ENCODE results near the gene ELK4. TPM values are rescaled to one million over a fixed set of nuclear protein-coding genes. Genes with fewer than 3 reads are reported as not detected.
"Not testable (repeated sequence)": the region's sequence is repeated elsewhere in the genome, so short reads cannot be mapped to it uniquely, and the experiment has no call there.

The ELK4 gene
- total RNA-seq, 1 donor from 2014 or later = 23.0 TPM

DNA sequence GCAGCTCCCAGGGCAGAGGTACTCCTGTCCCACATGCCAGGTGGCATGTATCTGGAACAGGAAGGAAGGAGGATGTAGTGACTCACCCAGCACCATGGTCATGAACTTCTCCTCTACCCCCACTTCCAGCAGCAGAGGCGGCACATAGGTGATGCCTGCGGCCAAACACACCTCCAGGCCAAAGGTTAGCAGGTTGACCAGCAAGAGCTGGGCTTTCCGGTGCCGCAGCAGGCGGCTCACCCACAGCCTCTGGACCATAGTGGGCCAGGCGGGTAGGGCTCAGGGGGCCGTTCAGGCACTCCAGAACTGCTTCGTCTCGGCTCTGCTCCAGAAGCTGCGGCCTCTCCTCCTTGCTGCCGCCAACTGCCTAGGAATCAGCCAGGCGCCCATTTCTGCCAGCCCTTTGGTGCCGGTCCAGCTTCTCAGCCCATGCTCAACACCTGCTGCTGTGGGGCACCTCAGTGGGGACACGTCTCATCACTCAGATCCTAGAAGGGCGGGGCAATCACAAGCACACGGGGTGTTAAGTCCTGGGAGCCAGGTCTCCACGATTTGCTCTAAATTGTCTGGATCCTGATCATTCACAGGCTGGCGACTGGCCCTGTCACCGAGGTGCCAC, 32.7 kb upstream of the ELK4 start:
- peak; percentile 44 for DNase-seq

DNA sequence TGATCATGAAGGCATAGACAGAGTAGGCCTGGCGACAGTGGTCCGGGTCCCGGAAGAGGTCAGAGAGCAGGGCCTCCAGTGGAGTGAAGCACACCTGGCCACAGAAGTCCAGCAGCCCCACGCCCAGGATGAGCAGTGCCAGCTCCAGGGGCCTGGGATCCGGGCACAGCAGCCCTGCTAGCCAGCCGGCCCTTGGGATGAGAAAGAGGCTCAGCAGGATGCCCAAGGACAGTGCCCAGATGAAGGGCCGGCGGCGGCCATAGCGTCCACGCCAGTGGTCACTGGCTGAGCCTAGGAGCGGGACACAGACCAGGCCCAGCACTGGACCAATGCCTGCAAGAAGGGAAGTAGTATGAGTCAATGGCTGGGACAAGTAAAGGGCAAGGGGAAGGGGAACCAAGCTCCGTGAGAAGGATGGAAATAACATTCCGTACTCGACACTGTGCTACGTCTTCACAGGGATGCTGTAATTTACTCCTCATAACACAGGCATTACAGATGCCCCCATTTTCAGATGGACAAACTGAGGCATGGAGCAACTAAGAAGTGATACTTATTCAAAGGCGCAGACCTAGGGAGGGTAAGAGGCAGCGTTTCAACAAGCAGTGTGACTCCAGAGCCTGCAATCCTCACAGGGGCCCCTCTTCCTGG, 31.6 kb upstream of the ELK4 start:
- DNase-seq = no peak

DNA sequence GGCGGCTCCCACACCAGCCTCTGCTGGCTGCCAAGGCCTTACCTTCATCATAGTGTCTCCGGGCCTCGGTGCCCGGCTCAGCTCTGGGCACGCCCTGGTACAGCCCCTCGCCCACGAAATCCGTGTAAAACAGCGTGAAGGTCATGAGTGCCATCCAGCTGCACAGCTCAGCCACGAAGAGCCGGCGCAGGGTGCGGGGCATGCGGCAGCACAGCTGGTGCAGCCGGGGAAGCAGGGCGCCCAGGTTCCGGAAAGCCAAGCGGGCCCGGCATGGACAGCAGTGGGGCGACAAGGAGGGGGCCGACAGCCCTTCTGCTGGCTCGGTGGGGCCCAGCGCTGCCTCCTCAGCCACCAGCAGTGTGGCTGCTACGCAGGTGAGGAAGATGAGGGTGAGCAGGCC, 31.0 kb upstream of the ELK4 start:
- DNase-seq = no peak

DNA sequence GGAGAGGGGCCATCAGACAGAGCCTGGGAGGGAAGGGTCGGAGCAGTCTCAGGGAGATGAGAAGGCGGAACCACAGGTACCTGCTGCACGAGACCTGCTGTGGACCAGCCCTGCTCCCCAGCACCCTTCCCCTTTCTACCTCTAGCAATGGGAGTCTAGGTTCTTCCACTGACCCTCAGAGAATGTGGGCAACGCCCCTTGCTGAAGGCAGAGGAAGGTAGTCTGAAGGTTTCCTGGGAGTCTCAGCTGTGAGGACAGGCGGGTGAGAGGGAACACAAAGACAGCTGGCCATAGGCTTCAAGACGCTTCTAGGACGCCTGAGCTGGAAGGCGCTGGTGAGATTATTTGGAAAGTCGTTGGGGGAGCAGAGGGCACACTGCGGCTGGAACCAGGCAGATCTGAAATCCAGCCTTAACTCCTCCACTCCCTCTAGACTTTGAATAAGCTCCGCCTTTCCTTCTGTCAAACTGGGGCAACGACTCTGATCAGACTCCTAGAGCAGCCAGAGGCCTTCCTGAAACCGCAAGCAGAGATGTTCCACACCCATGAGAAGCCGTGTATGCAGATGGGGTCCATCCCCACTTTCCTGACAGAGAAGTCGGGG, 30.4 kb upstream of the ELK4 start:
- no peak for DNase-seq

DNA sequence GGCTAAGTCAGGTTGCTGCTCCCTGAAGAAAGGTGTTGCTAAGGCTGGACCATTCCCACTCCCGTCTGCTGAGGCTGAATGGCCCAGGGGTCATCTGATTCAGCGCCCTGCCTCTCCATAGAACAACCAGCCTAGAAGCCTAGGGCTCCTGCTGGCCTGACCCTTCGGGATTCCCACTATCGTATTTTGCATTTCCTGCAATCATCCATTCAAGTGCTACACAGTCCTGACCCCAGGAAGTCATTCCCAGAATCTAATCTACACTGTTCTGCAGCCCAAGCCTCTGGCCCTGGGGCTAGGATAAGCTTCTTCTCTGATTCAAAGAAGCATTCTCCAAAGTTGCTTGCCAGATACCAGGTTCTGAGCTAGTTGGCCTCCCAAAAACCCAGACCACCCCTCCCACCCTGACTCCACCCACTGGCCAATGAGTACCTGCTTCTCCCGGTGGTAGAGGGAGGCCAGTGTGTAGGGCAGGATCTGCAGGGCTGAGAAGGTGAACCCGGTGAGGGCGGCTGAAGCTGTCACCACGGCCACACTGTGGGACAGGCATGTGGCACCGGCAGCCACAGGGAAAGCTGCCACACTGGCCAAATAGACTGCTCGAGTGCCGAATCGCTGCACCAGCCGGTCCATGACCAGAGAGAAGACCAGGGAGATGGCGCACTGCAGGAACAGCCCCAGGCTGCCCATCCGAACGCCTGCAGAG, 29.8 kb upstream of the ELK4 start:
- DNase-seq = no peak

DNA sequence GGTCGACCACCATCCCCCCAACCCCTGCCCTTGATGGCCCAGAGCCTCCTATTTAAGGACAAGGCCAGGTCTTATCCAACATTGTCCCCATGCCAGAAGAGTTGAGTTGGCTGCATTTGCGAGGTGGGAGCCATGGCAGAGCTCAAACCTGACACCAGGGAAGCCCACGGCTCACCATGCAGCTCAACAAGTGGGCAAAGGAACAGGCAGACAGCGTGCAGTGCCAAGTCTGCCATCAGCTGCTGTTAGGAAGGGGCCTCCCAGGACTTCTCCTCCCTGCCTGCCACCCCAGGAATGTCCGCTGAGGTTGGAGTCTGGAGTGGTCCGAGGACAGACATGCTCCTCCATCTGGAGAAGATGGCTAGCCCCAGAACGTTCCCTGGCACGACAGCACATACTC, 28.6 kb upstream of the ELK4 start:
- DNase-seq = peak; percentile 41

DNA sequence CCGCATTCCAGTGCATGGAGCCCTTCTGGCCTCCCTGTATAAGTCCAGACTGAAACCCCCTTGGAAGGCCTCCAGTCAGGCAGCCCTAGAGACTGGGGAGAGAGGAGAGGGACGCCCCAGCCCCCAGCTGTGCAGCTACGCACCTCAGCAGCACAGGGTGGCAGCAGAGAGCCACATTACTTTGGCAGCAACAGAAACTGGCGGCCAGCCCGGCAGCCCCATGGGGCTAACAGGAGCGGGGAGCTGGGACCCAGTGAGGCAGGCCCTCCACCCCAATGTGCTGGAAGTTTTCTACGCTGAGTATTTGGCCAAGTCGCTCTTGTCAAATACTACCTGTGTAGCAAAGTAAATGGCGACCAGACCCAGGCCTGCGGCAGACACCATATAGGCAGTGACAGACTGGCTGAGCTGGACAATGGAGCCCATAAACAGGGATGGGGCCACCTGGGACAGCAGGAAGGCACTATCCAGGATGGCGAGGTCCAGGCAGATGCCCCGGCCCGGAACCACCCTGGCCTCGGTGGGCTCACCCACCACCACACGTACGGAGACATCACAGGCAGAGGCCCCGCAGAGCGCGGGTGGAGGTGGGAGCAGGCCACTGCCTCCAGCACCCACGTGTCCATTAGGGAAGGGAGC, 27.3 kb upstream of the ELK4 start:
- DNase-seq = peak; percentile 88

DNA sequence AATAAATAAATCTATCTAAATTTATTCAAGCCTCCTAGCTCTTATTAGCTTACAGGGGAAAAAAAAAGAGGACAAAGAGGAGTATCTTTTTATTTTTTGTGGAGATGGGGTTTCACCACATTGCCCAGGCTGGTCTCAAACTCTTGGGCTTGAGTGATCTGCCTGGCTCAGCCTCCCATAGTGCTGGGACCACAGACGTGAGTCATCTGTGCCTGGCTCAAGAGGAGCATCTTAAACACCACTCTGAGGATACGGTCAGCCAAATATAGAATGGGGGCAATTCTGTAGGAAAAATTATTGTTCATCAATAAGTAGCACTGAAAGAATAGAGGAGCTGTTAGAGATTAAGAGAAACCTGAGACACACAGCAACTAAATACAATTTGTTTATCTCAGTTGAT, 24.4 kb upstream of the ELK4 start:
- DNase-seq = no peak

DNA sequence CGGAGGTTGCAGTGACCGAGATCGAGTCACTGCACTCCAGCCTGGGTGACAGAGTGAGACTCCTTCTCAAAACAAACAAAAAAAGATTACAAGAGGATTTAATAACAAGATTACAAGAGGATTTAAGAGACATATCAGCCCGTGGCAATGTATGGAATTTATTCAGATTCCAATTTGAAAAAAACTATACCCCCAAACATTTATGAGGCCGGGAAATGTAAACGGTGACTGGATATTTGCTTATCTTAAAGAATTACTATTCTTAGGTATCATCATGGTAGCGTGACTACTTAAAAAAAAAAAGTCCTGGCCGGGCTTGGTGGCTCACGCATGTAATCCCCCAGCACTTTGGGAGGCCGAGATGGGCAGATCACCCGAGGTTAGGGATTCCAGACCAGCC, 21.2 kb upstream of the ELK4 start:
- no peak for DNase-seq

DNA sequence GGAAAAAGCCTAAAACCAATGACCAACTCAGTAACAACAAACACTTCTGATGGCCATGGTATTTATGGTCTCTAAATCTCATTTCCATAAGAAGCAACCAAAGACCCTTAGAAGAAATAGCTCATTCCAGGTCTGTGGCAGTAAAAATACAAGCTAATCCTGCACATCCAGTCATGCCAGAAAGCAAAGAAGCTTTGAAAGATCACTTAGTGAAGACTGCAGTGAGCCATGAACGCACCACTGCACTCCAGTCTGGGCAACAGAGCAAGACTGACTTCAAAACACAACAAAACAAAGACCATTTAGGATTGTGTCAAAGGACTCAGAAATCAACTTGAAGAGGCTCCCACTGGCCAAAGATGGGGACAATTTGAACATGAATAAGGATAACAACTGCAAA, 18.4 kb upstream of the ELK4 start:
- DNase-seq = no peak

DNA sequence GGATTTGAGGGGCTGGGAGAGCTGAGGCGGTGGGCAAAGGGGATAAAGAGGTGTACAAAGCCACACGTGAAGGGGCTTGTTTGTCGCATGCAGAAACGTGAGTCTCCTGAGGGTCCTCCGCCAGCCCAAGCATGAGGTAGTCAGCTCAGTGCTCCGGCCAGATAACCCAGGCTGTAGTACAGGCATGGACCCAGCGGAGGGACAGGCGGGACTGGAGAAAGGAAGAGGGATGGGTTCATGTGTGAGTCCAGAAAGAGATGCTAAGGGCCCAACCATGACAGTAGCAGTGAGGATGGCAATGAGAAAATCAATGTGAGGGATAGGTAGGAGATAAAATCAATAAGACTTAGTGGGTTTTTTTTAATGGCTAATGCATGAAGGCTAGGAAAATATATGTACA, 13.7 kb upstream of the ELK4 start:
- no peak for DNase-seq

DNA sequence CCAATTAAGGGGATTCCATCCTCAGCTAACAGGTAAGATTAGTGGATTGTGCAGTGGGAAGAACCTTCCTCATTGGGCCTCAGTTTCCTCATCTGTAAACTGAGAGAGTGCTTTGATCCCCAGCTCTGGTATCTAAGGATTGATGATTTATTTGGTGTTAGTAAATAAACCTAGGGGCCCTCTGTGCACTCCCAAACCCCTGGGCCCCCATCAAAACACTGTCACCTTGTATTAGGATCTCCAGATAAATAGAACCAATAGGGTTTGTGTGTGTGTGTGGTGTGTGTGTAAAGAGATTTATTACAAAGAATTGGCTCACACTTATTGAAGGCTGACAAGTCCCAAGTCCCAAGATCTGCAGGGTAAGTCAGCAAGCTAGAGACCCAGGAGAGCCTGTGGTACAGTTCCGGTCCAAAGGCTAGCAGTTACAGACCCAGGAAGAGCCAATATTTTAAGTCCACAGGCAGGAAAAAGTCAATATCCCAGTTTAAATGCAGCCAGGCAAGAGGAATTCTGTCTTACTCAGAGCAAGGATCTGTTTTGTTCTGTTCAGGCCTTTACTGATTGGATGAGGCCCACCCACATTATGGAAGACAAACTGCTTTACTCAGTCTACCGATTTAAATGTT, 11.0 kb upstream of the ELK4 start:
- no peak for DNase-seq

DNA sequence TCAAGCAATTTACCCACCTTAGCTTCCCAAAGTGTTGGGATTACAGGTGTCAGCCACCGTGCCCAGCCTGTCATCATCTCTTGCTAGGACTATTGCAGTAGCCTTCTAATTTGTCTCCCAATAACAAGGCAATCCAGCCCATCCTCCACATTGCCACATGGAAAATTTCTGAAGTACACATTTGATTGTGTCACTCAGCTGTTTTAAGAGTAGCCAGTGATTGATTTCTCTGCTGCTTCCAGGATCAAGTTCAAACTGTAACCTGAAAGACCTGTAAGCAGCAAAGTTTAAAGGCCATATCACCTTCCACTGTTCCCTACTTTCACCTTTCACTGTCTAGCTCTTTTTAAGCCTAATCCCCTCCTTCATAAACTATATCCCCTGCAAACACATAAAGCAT, 7.8 kb upstream of the ELK4 start:
- DNase-seq = no peak

DNA sequence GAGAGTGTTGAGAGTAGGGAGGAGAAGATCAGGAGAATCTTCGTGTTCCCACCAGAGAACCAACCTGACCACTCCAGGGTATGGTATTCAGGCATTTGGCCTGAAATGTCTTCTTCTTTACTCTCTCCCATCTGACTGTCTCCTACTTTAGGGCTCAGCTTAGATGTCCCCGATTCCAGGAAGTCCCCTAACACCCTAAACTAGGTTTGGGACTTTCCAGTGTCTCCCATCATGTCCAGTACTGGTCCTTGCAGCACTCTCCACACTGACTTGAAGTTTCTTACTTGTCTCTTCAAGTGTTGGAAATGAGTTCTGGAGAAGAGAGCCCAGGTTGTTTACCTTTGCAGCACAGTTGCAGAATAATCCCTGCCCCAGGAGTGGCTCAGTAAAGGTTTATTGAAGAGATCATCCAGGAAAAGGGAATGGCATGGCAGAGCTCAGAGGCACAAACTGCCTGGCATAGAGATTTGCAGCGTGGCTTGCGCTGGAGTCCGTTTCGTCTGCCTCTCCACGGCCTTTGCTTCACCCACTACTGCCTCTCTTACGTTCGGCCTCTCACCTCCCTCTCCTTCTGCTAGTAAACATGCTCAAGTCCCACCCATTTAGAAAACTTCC, 6.2 kb upstream of the ELK4 start:
- DNase-seq = no peak

DNA sequence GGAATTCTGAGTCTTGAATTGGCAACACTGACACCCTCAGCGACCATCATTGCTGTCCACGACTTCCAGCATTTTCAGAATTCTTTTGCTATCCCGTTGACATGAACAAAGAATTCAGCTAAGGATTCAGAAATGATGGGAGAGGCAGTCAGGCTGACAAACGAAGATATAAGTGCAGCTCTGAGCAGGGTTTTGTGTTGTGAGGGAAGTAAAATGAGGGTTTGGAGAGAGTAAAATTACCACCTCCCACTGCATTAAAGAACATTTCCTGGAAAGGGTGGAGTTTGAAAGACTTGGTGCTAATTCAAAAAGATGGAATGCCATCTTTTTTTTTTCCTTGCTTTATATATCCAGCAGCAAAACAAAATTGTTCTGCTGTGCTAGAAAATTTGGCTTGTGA, 4.9 kb upstream of the ELK4 start:
- DNase-seq = peak; percentile 39

DNA sequence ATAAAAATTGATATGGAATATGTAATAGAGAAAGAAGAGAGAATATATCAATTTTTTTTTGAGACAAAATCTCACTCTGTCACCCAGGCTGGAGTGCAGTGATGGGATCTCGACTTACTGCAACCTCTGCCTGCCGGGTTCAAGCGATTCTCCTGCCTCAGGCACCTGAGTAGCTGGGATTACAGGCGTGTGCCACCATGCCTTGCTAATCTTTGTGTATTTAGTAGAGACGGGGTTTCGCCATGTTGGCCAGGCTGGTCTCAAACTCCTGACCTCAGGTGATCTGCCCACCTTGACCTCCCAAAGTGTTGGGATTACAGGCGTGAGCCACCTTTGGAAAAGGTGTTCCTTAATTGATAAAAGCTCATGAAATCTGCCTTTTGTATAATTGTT, 4.3 kb upstream of the ELK4 start:
- DNase-seq = not testable (repeated sequence)

DNA sequence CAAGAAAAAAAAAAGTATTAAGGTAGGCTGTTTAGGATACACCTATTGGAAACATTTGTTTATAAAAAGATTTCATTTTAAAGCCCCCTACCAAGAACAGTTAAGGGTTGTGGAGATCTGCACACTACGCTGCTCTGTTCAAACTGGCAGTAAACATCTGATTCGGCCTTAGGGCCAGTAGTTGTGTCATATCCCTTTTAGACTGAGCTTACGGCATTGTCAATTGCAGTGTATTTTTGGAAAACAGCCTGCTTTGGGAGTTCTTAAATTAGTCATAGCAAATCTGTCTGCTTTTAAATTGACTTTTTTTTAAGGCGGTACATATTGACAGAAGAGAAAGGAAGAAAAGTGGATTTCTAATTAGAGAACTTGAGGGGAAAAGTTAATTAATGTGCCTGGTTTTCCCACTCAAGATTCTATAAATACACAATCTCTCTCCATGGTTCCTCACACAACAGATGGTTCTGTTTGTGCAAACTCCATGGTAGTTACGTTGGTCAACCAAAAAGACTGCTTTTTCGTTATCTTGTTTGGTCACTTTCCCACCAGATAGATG, 1.7 kb upstream of the ELK4 start:
- DNase-seq = no peak

DNA sequence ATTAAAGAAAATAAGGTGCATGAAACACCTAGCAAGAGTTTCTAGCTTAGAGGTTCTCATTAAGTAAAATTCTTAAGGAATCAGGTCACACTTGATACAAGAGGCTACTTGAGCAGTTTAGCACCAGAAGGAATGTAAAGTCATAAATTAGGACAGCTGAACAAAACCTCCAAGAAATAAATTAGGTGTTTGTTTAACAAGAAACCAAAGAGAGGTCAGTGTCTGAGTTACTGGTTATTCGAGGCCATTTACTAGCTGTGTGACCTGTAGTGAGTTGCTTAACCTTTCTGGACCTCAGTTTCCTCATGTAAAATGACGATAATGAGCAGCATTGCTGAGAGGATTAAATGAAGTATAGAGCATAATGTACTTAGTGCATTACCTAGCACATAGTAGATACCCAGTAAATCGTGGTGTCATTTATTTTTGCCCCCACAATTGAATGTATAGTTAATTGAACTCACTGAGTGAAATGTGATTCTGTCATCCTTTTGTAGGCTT, 908 bp upstream of the ELK4 start:
- no peak for DNase-seq

DNA sequence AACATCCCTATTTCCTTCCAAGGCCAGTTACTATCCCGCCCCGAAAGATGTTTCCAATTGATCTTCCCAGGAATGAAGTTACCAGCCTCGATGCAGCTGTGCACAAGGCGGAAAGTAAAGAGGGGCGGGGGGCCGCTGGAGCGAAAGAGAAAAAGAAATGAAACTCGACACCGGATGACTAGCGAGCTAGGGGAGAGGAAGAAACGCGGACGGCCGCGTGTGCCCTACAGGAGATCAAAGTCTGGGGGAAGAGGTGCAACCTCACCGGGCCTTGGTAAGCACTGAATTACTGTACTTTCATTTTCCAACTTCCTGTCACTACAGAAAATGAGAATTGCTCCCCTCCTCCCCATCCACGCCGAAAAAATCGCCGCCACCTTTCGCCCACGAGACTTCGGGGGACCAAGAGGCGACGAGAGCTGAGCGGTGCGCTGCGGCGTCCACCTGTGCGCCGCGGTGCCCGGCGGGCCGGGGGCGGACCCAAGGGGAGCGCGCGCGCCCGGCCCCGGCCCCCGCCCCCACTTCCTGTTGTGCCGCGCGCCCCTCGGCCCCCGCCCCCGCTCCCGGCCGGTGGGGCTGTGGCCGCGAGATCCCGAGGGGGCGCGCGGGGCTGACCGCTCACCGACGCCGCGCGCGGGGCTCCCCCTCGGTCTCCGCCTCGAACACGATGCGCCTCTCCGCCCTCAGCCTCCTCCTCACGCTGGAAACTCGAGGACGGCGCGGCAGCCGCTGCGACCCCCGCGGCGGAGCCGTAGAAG, 622 bp downstream of the ELK4 start:
- peak; percentile 91 for DNase-seq

DNA sequence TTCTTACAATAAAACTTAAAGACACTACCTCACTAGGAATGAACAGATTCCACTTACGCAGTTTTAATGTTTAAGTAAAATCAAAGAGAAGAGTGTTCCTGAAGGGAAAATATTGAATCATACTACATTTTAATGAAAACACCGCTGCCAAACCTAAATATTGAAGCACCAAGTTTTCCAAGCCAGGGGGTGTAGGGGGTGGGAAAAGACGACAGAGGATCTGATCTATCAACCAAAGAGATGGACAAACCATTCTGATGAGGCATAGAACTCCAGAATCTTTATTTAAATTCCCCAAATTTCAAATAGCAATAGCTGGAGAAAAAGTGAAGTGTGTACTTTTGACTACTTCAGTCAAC, 1.2 kb downstream of the ELK4 start:
- DNase-seq = no peak

DNA sequence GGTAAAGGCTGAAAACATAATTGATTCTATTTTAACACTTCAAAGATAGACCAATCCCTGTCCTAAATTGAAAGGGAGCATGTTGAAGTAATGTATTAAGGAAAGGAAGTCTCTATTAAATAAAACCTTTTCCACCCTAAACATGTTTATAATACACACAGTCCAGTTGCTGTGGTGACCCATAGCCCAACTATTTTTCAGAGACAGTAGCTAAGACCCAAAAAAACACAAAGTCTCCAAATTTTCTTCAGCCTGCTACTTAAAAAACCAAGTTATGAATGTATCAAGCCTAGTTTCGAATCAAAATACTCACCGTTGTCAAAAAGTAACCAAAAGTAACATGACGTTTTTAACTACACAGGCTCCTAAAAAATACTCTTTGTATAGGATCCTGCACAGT, 1.6 kb downstream of the ELK4 start:
- peak; percentile 65 for DNase-seq
